GM19193 (cell line): Measurements from ENCODE around the gene KCTD21.

Experiments used
- POLR2A ChIP-seq: IDR thresholded peaks from 4 replicates; pipeline ENCODE4 v1.6.1; 2011; ENCODE audit not compliant: insufficient read depth, insufficient read length; ENCODE audit errors: extremely low read depth

KCTD21 gene

GRCh38 chr11:78211565-78211964 is 23.1 kb upstream of the KCTD21 start:
- TF ChIP-seq POLR2A = no peak

GRCh38 chr11:78210000-78210608 is 21.7 kb upstream of the KCTD21 start:
- no peak for TF ChIP-seq POLR2A

- no peak for TF ChIP-seq POLR2A
Measured at GRCh38 chr11:78209478-78209877, 21.1 kb upstream of the KCTD21 start.

GRCh38 chr11:78208257-78209165 is 20.1 kb upstream of the KCTD21 start:
- TF ChIP-seq POLR2A = no peak

GRCh38 chr11:78207532-78208256 is 19.3 kb upstream of the KCTD21 start:
- TF ChIP-seq POLR2A = no peak

- no peak for TF ChIP-seq POLR2A
Measured at GRCh38 chr11:78205691-78206090, 17.3 kb upstream of the KCTD21 start.

- TF ChIP-seq POLR2A = no peak
Measured at GRCh38 chr11:78205256-78205655, 16.8 kb upstream of the KCTD21 start.

GRCh38 chr11:78203184-78203583 is 14.8 kb upstream of the KCTD21 start:
- no peak for TF ChIP-seq POLR2A

GRCh38 chr11:78202733-78203167 is 14.3 kb upstream of the KCTD21 start:
- TF ChIP-seq POLR2A = no peak

GRCh38 chr11:78201096-78201818 is 12.8 kb upstream of the KCTD21 start:
- no peak for TF ChIP-seq POLR2A

- no peak for TF ChIP-seq POLR2A
Measured at GRCh38 chr11:78200553-78200952, 12.1 kb upstream of the KCTD21 start.

- no peak for TF ChIP-seq POLR2A
Measured at GRCh38 chr11:78200061-78200460, 11.6 kb upstream of the KCTD21 start.

- TF ChIP-seq POLR2A = no peak
Measured at GRCh38 chr11:78199653-78200015, 11.2 kb upstream of the KCTD21 start.

- TF ChIP-seq POLR2A = no peak
Measured at GRCh38 chr11:78199015-78199652, 10.7 kb upstream of the KCTD21 start.
